Measurements from ENCODE around the gene HSDL1.

- TF ChIP-seq CTCF (IDR thresholded peaks at IDR 0.05 in 4 of 5, conservative IDR thresholded peaks at IDR 0.05 in 1 of 5) (no peak), POLR2A (IDR thresholded peaks at IDR 0.05) (no peak)
Measured at GRCh38 chr16:84104231-84104630, 40.7 kb downstream of the HSDL1 start.
